NK-92 (cell line): ENCODE data around the gene FRMD1.

Experiments
- DNase-seq: peaks from one replicate; lab custom pipeline; 2025; ENCODE audit not compliant: unreplicated experiment; lab: John Stamatoyannopoulos, UW

The FRMD1 gene

DNA sequence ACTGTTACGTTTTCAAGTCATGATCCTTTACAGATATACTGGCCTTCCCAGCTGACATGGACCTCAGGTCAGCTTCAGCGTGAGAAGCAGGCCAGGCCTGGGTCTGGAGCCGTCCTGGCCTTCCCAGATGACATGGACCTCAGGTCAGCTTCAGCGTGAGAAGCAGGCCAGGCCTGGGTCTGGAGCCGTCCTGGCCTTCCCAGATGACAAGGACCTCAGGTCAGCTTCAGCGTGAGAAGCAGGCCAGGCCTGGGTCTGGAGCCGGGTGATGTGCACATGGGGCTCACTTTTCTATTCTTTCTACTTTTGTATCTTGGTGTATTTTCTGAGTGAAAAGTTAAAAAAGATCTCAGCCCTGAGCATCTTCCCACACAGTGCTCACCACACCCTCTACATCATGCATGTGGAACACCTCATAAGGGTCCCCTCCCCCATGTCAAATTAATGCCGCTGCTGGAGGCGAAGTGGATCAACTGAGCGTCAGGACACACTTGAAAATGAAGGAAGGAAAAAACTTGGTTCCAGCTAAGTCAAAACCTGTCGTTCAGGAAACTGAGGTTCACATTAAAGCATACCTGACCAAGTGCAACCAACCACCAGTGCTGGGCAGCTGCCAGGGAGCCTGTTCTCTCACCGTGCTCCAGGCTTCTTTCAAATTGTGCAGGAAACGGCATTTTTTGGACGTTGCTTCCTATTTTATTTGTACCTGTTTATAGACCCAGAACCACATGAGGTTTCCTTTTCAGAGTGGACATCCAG lies 49.4 kb downstream of the FRMD1 start:
- DNase-seq = no peak

DNA sequence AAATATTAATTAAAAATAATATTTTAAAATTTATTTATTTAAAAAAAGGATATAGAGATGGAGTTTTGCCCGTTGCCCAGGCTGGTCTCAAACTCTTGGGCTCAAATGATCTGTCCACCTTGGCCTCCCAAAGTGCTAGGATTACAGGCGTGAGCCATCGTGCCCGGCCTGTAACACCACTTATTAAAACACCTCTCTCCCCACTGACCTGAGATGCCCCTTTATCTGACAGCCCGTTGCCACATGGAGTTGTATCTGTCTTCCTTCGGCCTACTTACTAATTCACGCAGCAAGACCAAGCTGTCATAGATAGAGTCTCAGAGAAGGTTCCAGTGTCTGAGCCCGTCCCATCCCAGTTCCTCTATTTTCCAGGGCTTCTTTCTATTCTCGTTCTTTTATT lies 50.8 kb downstream of the FRMD1 start:
- no peak for DNase-seq

DNA sequence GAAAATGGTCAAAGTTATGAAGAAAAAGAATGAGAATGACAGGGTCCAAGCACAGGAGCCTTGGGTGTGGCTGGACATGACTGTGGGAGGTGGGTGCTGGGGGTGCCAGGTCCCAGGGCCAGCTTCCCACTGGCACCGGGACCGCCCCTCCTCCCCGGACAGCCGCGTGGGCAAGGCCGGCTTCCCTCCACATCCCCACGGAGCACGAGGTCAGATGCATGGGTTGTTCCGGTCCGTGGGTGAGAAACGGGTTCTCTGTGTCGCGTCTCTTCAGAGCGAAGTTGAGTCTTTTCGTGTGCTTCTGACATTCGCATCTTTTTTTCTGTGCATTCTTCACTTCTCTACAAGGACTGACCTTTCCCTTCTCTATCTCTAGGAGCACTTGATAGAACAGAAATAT lies 51.5 kb downstream of the FRMD1 start:
- DNase-seq = no peak

DNA sequence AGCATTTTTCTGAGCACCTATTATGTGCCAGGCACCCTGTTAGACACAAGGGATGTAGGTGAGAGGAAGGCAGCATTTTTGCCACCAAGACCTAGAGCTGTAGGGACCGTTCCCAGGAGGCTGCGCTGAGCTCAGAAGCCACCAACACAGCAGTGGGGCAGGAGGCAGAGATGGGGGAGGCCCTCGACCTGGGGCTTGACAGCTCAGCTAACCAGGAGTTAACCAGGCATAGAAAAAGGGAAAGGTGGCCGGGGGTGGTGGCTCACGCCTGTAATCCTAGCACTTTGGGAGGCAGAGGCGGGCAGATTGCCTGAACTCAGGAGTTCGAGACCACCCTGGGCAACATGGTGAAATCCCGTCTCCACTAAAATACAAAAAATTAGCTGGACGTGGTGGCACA lies 52.1 kb downstream of the FRMD1 start:
- DNase-seq = no peak

DNA sequence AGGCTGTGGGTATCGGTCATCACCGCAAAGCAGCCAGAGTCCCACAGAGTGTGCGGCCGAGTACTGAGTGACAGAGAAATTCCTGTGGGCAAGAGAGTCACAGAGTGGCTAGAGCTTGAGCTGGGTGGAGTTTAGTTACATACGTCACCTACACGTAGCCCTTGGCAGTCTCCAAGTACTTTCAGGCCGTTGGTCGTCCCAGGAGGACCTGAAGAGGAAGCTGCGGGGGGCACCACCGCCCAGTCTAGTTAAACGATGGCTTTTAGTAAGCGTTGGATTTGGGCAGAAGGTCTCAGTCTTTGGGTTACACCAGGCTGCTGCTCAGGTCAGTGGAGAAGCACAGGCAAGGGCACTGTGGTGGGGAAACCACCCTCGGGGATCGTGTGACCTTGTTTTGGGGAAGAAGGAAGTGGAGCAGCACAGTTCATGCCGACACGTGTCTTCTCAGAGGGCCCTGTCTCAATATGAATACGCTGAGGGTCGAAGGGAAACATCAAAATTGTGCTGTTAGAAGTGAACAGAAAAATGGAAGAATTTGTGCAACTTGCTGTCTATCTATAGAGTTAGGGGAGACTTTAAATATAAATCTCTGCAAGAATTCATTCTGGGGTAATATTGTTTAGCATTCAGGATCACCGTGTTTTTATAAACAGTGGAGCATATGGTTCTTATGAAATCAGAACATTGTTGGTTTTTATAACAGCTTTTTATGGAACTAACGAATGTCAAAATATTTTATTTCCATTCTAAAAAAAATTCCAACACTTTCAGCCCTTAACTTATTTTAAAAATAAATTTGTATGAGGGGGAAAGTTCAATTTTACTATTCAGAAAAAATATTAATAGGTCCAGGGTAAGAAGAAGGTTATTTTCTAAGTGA lies 52.9 kb downstream of the FRMD1 start:
- no peak for DNase-seq

DNA sequence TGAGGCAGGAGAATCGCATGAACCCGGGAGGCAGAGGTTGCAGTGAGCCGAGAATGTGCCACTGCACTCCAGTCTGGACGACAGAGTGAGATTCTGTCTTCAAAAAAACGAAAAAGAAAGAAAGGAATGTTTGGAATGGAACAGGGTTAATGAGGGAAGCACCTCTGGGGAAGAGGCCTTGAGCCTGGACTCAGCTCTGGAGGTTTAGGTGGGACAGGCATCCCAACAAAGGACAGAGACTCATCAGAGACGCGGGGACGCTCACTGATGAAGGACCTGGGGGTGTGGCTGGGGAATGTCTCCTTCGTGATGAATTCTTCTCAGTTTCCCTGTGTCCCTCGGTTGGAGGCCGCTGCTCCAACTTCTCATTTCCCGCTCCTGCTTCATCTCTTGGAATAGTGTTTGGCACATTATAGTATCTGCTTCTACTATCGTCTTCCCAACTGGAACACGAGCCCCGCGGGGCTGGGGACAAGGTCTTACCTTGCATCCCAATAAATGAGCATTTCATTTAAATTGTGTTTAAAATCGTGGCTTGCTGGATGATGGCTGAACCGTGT lies 54.0 kb downstream of the FRMD1 start:
- DNase-seq = no peak

DNA sequence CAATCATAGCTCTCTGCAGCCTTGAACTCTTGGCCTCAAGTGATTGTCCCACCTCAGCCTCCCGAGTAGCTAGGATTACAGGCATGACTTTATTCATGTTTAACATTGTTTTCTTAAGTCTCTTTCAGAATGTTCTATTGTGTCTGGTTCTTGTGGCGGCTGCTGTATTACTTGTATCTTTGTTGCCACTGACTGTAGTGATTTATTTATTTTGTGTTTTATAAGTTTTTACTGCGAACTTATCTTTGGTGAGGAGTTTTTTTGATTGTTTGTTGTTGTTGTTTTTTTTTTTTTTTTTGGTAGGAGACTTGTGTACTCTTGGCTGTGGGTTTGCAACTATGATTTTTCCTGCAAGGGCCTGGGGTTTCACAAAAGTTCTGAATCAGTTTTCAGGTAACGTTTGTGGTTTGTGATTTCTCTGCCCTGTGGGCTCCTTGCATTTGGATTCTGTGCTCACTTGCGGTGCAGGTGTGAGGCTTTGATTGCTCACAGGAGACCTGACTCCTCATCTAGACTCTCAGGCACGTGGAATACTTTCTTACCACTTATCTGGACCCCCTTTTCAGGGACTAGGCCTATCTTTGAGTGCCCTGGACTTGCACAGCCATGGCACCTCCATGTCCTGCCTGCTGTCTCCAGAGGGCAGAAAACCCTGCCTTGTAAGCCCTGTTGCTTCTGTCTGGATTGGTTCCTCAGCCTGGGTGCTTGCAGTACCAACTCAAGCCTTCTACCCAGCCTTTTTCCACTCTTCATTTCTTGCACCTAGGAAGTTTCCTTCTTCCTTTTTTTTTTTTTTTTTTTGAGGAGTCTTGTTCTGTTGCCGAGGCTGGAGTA lies 56.3 kb downstream of the FRMD1 start:
- DNase-seq = no peak

DNA sequence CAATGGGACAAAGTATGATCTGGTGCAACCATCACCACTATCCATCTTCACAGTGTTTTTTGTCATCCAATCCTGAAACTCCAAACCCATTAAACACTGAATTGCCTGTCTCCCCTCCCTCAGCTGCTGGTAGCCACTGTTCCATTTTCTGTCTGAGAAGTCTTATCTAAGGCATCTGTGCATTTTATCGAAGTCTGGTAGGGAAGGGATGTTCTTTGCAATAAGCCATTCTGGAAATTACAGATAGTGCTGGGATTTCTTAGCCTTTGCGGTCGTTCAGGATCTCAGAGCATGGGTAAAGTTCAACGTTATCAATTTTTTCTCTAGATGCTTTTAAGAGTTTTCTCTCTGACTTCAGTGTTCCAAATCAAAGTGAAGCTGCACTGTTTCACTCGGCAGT lies 57.4 kb downstream of the FRMD1 start:
- no peak for DNase-seq

DNA sequence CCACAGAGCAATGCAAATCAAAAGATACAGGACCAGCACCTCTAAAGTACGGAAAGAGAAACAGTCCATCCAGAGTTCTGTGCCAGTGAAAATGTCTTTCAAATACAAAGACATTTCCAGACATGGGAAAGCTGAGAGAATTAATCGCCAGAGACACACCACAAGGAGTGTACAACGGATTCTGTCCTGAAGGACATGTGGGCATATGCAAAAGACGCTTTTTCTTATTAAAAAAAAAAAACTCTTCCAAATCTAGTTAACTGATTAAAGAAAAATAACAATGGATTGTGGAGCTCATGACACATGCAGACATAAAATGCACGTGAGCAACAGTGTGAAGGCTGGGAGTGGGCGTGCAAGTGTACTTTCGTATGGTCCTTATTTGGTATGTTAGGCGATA lies 58.8 kb downstream of the FRMD1 start:
- no peak for DNase-seq

DNA sequence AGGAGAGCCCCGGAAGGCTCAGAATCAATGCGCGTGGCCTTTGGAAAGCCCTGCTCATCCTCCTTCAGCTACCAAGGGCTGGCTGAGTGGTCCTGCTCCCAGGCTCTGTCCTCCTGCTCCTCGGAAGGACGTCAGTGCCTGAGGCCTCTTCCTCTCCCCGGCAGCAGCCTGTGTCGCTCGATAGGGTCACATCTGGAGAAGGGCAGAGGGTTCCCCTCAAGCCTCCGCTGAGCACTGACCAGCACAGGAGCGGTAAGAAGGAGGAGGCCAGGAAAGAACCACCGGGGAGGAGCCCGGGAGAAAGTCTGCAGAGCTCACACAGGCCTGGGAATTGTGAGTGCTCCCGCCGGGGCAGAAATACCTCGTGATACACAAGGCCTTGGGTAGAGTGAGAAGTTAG lies 60.3 kb downstream of the FRMD1 start:
- no peak for DNase-seq

DNA sequence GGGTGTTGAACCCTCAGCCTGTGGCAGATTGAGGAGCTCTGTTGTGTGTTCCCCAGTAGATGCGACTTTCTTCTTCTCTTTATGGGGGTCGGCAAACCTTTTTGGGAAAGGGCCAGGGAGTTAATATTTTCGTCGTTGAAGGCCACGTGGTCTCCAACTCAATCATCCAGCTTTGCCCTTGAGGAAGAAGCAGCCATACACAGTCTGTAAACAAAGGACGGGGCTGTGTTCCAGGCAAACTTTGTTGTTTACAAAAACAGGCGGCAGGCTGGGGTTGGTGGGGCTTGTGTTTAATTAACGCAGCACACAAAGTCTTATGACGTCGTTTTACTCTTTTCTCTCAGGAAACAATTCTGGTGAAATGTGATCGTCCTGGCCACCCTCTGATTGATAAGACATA lies 61.4 kb downstream of the FRMD1 start:
- DNase-seq = no peak

DNA sequence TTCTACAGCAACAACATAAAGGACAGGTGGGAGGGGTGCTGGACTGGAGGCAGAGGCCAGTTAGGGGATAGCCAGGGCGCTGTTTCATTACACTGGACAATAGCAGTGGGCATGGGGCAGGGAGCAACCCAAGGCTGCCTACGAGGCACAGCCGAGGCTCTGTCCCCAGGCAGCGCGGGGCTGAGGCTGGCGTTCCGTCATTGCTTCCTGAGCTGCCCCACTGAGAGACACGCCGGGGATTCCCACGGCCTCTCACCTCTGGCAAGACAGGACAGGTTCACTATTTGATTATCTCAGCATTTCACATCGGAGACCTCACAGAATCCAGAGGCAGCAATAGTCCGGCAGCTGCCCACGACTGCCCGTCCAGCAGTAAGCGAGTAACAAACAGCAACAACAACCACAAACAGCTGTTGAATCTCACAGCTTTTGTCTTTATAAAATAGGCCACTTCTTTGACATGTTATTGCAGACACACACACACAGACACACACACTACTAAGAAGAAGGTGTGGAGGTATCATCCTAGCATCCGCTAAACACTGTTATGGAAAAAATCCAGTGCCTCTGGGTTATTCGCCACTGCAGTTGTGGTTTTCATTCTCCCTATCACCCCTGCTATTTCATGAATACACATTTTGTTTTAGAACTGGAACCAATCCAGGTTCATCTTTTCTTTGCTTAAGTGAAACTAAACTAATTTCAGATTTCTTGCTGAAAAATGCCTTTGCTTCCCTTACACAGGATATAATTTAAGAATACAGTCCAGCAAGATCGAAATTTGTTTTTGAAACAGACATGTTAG lies 62.1 kb downstream of the FRMD1 start:
- no peak for DNase-seq

DNA sequence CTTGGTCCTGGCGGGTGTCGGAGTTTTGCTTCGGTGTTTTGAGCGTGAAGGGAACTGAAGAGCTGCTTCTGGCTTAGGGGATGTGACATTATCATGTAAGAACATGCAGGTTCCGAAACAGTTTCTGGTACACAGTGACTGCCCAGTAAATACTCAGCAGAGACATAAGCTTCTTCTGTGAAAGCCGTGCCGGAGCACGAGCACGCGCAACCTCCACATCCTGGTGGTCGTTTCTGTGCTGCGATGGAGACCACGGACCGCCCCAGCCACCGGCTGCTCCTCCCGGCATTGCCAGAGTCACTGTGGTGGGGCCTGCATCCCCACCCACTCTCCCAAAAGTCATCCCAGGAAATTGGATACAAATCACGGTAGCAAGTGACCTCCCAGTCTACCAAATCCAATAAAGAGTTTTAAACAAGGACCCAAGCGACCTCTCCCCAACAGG lies 62.8 kb downstream of the FRMD1 start:
- no peak for DNase-seq

DNA sequence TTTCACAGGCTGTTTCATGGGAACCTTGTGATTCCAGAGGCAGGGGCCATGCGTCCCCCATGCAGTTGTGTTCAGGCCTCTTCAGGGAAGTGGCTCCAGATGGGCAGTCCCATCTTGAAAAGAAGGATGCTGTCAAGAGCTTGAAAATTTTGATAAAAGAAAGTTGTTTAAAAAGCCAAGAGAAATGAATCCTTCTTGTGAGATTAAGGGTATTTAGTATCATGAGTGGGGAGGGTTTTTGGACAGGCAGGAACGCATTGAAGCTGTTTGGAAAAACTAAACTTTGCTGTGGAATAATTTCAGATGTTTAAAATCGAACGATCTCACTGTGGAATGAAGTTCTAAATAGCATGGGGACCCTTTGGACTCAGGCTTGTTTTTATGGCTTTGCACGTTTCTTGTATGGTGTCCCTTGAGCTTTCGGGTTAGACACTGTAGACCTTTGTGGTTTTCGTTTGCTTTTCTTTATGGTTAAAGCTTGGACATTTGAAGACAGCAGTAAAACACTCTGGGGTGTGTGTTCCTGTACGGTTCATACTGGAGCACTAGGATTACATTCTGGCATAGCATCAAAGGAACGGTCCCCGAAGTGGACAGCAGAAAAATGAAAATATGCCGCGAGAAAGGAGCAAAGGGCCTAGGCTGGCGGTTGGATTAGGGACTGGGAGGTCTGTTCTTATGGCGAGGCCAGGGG lies 63.4 kb downstream of the FRMD1 start:
- no peak for DNase-seq

DNA sequence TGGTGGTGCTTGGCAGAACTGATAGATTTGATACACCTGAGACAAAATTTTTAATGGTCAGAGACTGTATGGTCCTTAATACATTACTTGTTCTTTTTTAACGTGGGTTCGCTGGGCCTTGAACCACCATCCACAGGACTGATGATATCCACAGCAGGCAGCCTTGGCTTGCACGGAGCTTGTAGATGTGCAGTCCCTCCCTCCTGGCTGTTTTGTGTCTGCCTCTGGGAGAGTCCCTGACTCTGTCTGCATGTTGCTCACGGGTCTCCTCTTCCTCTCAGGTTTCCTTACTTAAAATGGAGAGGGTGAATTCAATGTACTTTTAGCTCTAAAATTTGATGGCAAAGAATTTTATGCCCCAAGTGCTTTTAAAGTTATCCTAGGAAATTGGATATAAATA lies 64.0 kb downstream of the FRMD1 start:
- DNase-seq = no peak

DNA sequence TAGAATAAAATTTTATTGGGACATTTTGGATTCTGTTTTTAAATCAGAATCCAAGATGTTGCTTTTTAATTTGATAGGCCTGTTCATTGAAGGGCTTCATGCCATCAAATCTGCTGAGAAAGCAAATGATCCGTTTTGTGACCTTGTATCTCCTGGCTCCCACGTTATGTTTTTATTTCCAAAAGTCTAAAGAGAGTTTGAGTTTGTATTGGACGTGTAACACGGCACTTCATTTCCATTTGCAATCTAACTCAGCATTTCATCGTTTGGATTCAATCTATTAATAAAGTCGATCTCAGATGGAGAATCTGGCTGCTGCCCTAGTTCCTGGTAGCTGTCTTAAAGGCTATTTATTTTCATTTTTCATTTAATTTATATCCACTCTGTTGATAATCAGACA lies 64.6 kb downstream of the FRMD1 start:
- DNase-seq = no peak

DNA sequence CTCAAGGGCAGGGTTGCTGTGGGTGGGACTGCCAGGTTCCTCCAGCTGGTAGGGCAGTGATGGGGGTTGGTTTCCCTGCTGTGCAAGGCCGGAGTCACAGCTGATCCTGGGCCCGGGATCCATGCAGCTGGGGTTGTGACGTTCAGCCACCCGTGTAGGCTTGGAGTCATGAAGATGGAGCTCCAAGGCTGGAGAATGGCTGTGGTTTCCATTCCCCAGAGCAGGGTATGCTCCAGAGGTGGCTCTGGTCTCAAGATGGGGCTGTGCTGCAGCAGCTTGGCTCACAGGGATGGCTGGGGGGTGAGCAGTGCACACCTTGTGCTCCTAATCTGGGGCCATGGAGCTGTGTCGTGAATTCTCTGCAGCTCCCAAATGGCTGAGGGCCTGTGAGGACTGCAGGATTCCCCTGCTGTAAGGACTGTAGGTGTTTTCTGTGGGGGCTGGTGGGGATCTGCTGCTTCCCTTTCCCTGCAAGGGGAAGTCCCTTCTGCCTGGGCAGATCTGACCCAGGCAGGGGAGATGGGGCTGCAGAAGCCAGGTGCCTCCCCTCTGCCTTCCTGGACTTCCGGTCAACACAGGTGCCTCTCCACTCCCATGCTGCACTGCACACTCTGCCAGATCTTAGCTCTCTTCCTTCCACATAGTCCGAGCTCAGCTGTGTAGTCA lies 65.6 kb downstream of the FRMD1 start:
- no peak for DNase-seq

DNA sequence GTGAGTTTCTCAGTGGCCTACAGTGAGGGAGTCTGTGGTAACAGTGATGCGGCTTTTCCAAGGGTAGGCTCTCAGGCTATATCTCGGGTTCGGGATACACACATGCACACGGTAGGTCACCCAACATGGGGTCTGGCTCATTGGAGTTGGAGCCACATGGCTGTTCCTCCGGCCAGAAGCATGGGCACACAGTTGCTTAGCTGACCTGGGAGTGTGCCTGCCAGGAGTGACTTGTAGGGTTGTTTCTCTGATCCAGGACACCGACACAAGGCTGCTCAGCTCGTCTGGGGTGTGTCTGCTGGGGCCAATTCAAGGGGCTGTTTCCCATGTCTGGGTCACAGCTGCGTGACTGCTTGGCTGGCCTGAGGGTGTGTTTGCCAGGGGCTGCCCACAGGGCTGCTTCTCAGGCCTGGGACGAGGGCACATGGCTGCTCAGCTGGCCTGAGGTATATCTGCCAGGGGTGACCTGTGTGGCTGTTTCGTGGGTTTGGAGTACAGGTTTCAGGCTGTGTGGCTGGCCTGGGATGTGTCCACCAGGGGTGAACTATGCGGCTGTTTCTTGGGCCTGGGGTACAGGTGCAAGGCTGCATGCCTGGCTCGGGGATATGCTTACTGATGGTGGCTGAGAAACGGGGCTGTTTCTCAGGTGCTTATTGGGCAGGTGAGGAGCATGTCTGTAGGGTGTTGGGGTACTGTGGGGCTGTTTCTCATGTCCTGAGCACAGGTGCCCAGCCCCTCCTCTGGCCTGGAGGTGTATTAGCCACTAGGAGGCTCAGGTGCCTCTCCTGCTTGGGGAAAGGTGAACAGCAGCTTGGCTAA lies 66.4 kb downstream of the FRMD1 start:
- no peak for DNase-seq
